ENCODE results near the gene TEKT3.

Gene TEKT3

DNA sequence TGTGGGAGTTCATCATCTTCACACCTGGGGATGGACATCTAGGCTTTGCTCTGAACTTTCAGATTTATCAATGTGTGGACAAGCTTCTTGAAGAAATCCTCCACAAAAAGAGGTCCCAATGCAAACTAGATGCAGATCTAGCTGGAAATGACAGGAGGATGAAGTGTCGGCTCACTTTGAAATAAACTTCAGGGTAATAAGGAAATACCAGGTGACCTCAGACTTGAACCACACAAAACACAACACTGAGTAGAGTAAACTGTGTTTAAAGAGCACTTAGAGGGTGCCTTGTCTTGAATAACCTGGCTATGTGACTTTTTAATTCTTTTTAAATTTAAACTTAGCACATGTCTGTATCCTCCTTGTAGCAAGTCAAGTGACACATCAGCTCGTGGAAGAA is 27.2 kb upstream of the TEKT3 start:
- ATAC-seq (replicated peaks) (no peak), DNase-seq (no peak)
- Mint-ChIP-seq H3K4me3 (no peak overlapping the region), H3K27me3 (peaks cover 30 to 42% of the 10 kb centered on the region in 2 donors), H3K9me3 (no peaks in the 10 kb centered on the region), H3K4me1 (ENCODE audit: low read depth in 2 of 2) (no peaks in the 10 kb centered on the region), H3K27ac (no peak overlapping the region), H3K36me3 (ENCODE audit: insufficient read depth) (no peaks in the 10 kb centered on the region)

DNA sequence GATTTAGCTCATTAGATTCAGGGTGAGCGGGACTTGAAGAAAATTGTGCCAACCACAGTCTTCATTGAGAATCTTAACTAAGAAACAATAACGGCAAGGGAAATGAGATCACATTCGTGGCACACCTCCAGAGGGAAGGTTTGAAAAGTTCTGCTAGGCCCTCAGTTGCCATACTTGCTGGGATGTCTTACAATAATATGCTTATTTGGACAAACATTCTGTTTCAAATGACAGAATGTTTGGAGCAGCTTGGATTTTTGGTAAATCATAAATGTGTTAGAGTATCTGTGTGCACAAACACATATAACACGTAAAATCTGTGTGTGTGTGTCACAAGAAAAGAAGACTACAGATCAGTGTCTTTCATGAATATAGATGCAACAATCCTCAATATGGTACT is 24.6 kb upstream of the TEKT3 start:
- DNase-seq (no peak), ATAC-seq (replicated peaks) (no peak)
- Mint-ChIP-seq H3K27ac (no peak overlapping the region), H3K36me3 (ENCODE audit: insufficient read depth) (no peaks in the 10 kb centered on the region), H3K4me3 (no peak overlapping the region), H3K27me3 (peaks cover 22 to 34% of the 10 kb centered on the region in 2 donors), H3K9me3 (no peaks in the 10 kb centered on the region), H3K4me1 (ENCODE audit: low read depth in 2 of 2) (no peaks in the 10 kb centered on the region)

DNA sequence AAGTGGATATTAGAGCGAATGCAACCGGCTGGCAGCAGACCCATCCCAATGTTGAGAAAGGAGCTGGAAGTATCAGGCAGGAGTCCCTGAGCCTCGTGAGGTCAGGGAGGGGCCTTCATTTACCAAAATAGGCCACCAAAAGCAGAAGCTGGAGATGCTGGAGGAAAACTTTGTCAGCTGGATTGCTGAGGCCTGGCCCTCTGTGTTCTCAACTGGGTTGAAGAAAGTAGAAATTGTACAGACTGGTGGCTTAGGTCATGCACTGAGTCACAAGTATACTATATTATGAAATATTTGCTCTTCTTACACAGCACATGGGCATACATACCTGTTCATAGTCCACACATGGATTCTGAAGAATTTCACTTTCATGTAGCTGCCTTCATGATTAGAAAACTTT is 23.2 kb upstream of the TEKT3 start:
- no peaks in the 10 kb centered on the region for H3K9me3 Mint-ChIP-seq
- DNase-seq = no peak
- no peak overlapping the region for H3K4me3 Mint-ChIP-seq
- H3K36me3 Mint-ChIP-seq (ENCODE audit: insufficient read depth) = no peaks in the 10 kb centered on the region
- no peak for ATAC-seq (replicated peaks)
- H3K27ac Mint-ChIP-seq = no peak overlapping the region
- peaks cover 16 to 26% of the 10 kb centered on the region in 2 donors for H3K27me3 Mint-ChIP-seq
- H3K4me1 Mint-ChIP-seq (ENCODE audit: low read depth in 2 of 2) = no peaks in the 10 kb centered on the region

DNA sequence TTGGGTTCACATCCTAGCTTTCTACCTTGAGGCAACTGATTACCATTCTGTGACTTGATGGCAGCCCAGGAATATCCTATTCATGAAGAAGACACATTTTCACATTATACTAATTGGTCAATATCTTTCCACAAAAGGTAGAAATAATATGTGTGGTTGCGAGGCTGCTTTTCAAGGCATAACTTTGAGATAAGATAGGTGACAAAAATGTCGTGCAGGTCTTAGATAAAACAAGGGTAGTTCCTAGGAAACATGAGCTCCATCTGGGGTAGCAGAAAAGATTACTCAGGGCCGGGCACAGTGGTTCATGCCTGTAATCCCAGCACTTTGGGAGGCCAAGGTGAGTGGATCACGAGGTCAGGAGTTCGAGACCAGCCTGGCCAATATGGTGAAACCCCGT is 22.3 kb upstream of the TEKT3 start:
- Mint-ChIP-seq H3K27ac (no peak overlapping the region), H3K4me3 (no peak overlapping the region), H3K9me3 (no peaks in the 10 kb centered on the region), H3K4me1 (ENCODE audit: low read depth in 2 of 2) (no peaks in the 10 kb centered on the region), H3K27me3 (peaks cover 9 to 17% of the 10 kb centered on the region in 2 donors), H3K36me3 (ENCODE audit: insufficient read depth) (no peaks in the 10 kb centered on the region)
- no peak for ATAC-seq (replicated peaks)
- DNase-seq = no peak

DNA sequence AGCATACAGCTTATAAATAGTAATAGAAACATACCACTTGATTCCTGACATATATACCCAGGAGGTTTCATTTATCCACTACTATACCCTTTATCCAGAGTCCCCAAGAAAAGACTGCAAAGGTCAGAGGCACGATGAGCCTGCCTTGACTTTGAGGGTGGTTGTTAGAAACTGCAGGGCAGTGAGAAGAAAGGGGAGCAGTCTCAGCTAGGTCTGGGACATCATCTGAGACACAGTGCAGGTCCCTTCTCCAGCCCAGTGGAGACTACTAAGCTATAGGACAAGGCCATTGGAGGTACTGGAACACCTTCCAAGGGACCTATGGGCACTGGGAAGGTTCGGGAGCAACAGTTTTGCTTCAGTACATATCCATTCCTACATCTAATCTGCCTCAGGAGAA is 20.2 kb upstream of the TEKT3 start:
- Mint-ChIP-seq H3K27ac (no peak overlapping the region), H3K4me1 (ENCODE audit: low read depth in 2 of 2) (no peaks in the 10 kb centered on the region), H3K4me3 (no peak overlapping the region), H3K36me3 (ENCODE audit: insufficient read depth) (no peaks in the 10 kb centered on the region), H3K9me3 (no peaks in the 10 kb centered on the region), H3K27me3 (peaks cover 15 to 25% of the 10 kb centered on the region in 2 donors)
- ATAC-seq (replicated peaks) = no peak
- DNase-seq = no peak

- Mint-ChIP-seq H3K36me3 (ENCODE audit: insufficient read depth) (no peaks in the 10 kb centered on the region), H3K9me3 (no peaks in the 10 kb centered on the region)
- no peak for ATAC-seq (replicated peaks)
These were observed 19.8 kb upstream of the TEKT3 start for GRCh38 chr17:15361151-15361550.

DNA sequence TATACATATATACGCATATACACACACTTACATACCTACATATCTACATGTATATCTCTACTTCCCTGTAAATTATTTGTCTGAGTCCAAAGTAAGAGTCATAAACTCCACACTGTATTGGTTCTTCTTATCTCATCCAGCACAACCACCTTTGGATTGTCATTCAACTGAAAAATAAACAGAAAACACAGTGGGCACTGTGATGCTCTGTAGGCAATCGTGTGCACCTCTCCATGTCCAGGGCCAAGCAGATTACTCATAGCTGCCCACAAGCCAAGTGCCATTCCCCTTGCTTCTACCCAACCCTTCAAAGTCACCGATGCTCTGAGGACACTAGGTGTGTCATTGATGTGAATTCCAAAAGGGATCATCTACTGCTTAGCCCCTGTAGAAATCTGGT is 12.9 kb upstream of the TEKT3 start:
- no peaks in the 10 kb centered on the region for H3K36me3 Mint-ChIP-seq (ENCODE audit: insufficient read depth)
- ATAC-seq (replicated peaks) (no peak), DNase-seq (no peak)
- H3K4me3 Mint-ChIP-seq = no peak overlapping the region
- no peak overlapping the region for H3K27ac Mint-ChIP-seq
- peaks cover 68 to 73% of the 10 kb centered on the region in 2 donors for H3K27me3 Mint-ChIP-seq
- no peaks in the 10 kb centered on the region for H3K4me1 Mint-ChIP-seq (ENCODE audit: low read depth in 2 of 2)
- H3K9me3 Mint-ChIP-seq = peaks cover 0 to 2% of the 10 kb centered on the region in 2 donors

More at GRCh38 chr17:15361151-15361550, 19.8 kb upstream of the TEKT3 start:
- peaks cover 17 to 25% of the 10 kb centered on the region in 2 donors for H3K27me3 Mint-ChIP-seq
- no peaks in the 10 kb centered on the region for H3K4me1 Mint-ChIP-seq (ENCODE audit: low read depth in 2 of 2)
- no peak overlapping the region for H3K4me3 Mint-ChIP-seq
- DNase-seq = no peak
- no peak overlapping the region for H3K27ac Mint-ChIP-seq

DNA sequence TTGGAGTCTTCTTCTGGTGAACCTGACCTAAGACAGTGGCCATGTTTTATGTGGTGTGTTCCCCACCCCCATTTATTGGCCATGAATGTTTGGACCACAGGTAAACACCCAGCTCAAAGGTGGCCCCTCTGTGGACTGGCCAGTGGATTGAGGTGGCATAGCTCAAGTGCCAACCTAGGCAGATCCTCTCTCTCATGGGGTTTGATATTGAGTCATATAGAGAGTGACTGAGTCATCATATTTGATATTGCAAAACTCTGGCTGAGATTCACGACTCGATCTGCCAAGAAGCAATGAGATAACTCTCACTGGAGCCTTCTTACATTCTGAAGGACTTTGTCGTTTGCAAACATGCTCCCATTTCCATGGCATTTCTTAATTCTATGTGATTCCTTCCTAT is 10.5 kb upstream of the TEKT3 start:
- Mint-ChIP-seq H3K27ac (no peak overlapping the region), H3K9me3 (peaks cover 0 to 2% of the 10 kb centered on the region in 2 donors), H3K27me3 (peaks cover 75 to 78% of the 10 kb centered on the region in 2 donors), H3K36me3 (ENCODE audit: insufficient read depth) (no peaks in the 10 kb centered on the region), H3K4me3 (no peak overlapping the region), H3K4me1 (ENCODE audit: low read depth in 2 of 2) (no peaks in the 10 kb centered on the region)
- ATAC-seq (replicated peaks) = no peak
- DNase-seq = no peak

- Mint-ChIP-seq H3K9me3 (peaks cover 0 to 2% of the 10 kb centered on the region in 2 donors), H3K27ac (no peak overlapping the region), H3K27me3 (peaks cover 75% of the 10 kb centered on the region in 2 donors), H3K4me3 (no peak overlapping the region), H3K36me3 (ENCODE audit: insufficient read depth) (no peaks in the 10 kb centered on the region), H3K4me1 (ENCODE audit: low read depth in 2 of 2) (no peaks in the 10 kb centered on the region)
- DNase-seq (no peak), ATAC-seq (replicated peaks) (no peak)
These were observed 10.1 kb upstream of the TEKT3 start for GRCh38 chr17:15351478-15351840.

DNA sequence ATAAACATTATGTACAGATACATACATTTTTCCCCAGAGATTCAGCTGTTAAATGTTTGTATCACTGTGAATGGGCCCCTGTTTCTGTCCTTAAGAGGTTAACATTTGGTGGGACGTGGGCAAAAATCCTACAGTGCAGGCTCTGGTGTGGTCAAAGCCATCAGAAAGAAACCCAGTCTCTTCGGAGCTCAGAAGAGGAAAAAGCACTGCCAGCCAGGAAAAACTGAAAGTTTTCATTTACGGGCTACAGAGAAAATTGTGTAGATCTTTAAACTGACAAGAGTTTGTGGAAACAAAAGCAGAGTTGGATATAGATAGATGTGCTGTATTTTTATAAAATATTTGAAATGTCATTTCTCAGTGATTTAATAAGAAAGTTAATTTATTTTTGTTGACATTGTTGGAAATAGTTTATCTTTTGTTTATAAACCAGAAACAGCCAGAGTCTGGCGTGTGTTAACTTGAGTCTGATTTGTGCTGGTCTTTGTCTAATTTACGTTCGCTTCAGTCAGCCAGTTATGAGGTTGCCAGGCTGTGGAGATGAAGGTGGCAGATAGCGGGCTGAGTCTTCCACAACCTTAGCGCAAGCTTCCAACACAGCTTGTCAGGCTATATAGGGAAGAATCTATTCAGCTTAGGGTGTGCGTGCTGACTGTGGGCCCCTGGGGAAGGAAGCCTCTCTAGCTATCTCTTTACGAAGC is 9.5 kb upstream of the TEKT3 start:
- H3K27me3 Mint-ChIP-seq = peaks cover 77 to 80% of the 10 kb centered on the region in 2 donors
- no peak overlapping the region for H3K4me3 Mint-ChIP-seq
- peaks cover 0 to 2% of the 10 kb centered on the region in 2 donors for H3K9me3 Mint-ChIP-seq
- no peak for ATAC-seq (replicated peaks)
- H3K36me3 Mint-ChIP-seq (ENCODE audit: insufficient read depth) = no peaks in the 10 kb centered on the region
- H3K27ac Mint-ChIP-seq = no peak overlapping the region
- no peaks in the 10 kb centered on the region for H3K4me1 Mint-ChIP-seq (ENCODE audit: low read depth in 2 of 2)
- DNase-seq = no peak

DNA sequence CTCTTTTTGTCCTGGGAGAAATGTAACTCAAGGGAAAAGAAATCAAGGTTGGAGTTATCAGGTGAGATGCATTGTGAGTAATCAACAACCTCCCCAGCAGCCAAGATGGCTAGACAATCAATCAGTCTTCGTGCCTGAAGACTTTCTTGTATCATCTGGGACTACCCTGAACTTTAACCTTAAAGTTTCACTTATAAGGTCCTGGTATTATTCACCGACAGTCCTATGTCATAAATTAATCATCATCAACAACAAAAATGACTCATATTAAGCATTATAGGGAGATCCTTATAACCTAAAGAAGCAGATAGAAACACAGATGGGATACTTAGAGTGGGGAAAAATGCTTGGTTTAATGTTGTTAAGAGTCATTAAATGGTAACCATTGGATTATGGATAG is 7.7 kb upstream of the TEKT3 start:
- no peaks in the 10 kb centered on the region for H3K36me3 Mint-ChIP-seq (ENCODE audit: insufficient read depth)
- DNase-seq (no peak), ATAC-seq (replicated peaks) (no peak)
- peaks cover 78 to 81% of the 10 kb centered on the region in 2 donors for H3K27me3 Mint-ChIP-seq
- no peak overlapping the region for H3K4me3 Mint-ChIP-seq
- no peak overlapping the region for H3K27ac Mint-ChIP-seq
- no peaks in the 10 kb centered on the region for H3K4me1 Mint-ChIP-seq (ENCODE audit: low read depth in 2 of 2)
- H3K9me3 Mint-ChIP-seq = no peaks in the 10 kb centered on the region

DNA sequence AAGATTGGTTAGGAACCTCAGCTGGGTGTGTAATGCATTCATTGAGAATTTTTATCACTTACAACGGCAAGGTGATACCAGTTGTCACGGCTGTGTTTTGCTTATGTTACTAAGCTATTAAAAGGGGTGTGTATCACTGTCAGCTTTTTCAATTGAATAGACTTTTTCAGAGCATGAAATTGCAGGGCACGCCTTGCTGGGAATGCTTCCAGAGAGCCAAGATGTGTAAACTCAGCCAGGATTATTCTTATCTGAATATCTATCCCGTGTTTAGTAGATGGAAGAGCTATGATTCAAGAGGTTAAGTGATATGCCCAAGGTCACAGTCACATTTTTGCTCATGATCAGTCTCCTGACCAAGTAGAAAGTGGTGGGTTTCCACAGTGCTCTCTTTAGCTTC is 6.6 kb upstream of the TEKT3 start:
- Mint-ChIP-seq H3K4me3 (no peak overlapping the region), H3K27me3 (peaks cover 79 to 91% of the 10 kb centered on the region in 2 donors), H3K9me3 (no peaks in the 10 kb centered on the region), H3K27ac (no peak overlapping the region), H3K36me3 (ENCODE audit: insufficient read depth) (no peaks in the 10 kb centered on the region), H3K4me1 (ENCODE audit: low read depth in 2 of 2) (no peaks in the 10 kb centered on the region)
- ATAC-seq (replicated peaks) (no peak), DNase-seq (no peak)

DNA sequence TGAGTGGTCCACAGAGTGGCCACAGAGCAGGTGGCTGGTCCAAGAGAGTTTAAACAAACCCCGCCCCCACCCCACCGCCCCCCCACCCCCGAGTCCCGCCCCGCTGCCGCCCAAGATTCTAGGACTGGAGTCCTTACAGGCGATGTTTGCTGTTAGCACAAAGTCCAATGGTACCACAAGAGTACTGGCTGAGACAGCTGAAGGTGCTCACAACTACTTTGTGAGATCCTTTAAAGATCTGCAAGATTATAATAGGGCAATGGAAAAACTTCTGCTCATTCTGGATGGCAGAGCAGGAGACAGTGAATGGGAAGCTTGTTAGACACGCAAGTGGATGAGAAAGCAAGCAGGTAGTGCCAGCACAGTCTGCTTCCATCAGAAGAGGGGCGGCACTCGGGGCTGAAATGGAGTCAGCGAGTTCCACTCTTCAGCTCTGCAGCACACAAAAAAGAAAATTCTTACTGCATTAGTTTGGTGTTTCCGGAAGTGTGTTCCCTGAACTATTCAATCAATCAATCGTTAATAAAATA is 4.7 kb upstream of the TEKT3 start:
- H3K36me3 Mint-ChIP-seq (ENCODE audit: insufficient read depth) = no peaks in the 10 kb centered on the region
- H3K4me1 Mint-ChIP-seq (ENCODE audit: low read depth in 2 of 2) = peaks cover 2 to 4% of the 10 kb centered on the region in 2 donors
- peaks cover 79 to 91% of the 10 kb centered on the region in 2 donors for H3K27me3 Mint-ChIP-seq
- H3K9me3 Mint-ChIP-seq = no peaks in the 10 kb centered on the region
- H3K4me3 Mint-ChIP-seq = no peak overlapping the region
- no peak overlapping the region for H3K27ac Mint-ChIP-seq
- ATAC-seq (replicated peaks) (no peak), DNase-seq (no peak)

- H3K9me3 Mint-ChIP-seq = no peaks in the 10 kb centered on the region
- DNase-seq (no peak), ATAC-seq (replicated peaks) (no peak)
- H3K4me3 Mint-ChIP-seq = no peak overlapping the region
- no peak overlapping the region for H3K27ac Mint-ChIP-seq
- H3K36me3 Mint-ChIP-seq (ENCODE audit: insufficient read depth) = no peaks in the 10 kb centered on the region
- peaks cover 77 to 81% of the 10 kb centered on the region in 2 donors for H3K27me3 Mint-ChIP-seq
- H3K4me1 Mint-ChIP-seq (ENCODE audit: low read depth in 2 of 2) = peaks cover 5 to 8% of the 10 kb centered on the region in 2 donors
These were observed 2.4 kb upstream of the TEKT3 start for GRCh38 chr17:15343749-15344148.
